Tibial nerve (tissue), 4 donors: ENCODE measurements around the gene ZNF154. TPM values are rescaled to one million over a fixed set of nuclear protein-coding genes. Genes with fewer than 3 reads are reported as not detected.
A peak's percentile ranks its signal among the peaks of the same experiment; 100 is the strongest.

Experiments
- DNase-seq, 2 donors: peaks; one replicate each; pipeline ENCODE4 v3.0.0-alpha.2; 2019; ENCODE audit warnings: low spot score in 2 of 2
- H3K27ac ChIP-seq, 4 donors: fragments of 200-600 bp; sonication (generic) in 3 of 4; one replicate each; pipeline ENCODE4 v1.5.1; 2017 to 2019; ENCODE audit warnings: mild to moderate bottlenecking in 1 of 4
- H3K27me3 ChIP-seq, 2 donors: fragments of 200-600 bp; sonication (generic) in 1 of 2; one replicate each; pipeline versions ENCODE4 v1.5.1 to v1.6.0; 2017 to 2019
- H3K36me3 ChIP-seq, 3 donors: fragments of 200-600 bp; sonication (generic); one replicate each; pipeline ENCODE4 v1.5.1; 2018 to 2019
- H3K4me1 ChIP-seq, 4 donors: fragments of 200-600 bp; sonication (generic) in 3 of 4; one replicate each; pipeline ENCODE4 v1.5.1; 2017 to 2019
- H3K4me3 ChIP-seq, 4 donors: fragments of 200-600 bp; sonication (generic) in 3 of 4; one replicate each; pipeline ENCODE4 v1.5.1; 2017 to 2019; ENCODE audit warnings: mild to moderate bottlenecking in 1 of 4, moderate library complexity in 1 of 4
- H3K9me3 ChIP-seq, 4 donors: fragments of 200-600 bp; sonication (generic) in 3 of 4; one replicate each; pipeline ENCODE4 v1.5.1; 2017 to 2019
- CTCF ChIP-seq, 5 experiments: fragments of 200-600 bp in 3 of 5; fragments of 450-650 bp in 2 of 5; sonication (generic) in 3 of 5; IDR thresholded peaks; one replicate each; pipeline ENCODE4 v1.5.1; 2016 to 2019; ENCODE audit warnings: antibody characterized with exemption in 5 of 5, mild to moderate bottlenecking in 3 of 5, moderate library complexity in 2 of 5
- EP300 ChIP-seq, 2 donors: sonication (generic); formaldehyde crosslinking; IDR thresholded peaks; one replicate each; pipeline ENCODE4 v1.6.1; 2017; ENCODE audit warnings: antibody characterized with exemption in 2 of 2, mild to moderate bottlenecking in 1 of 2
- POLR2A ChIP-seq, 2 donors: fragments of 450-650 bp; IDR thresholded peaks; one replicate each; pipeline ENCODE4 v1.6.1; 2017; ENCODE audit warnings: antibody characterized with exemption in 2 of 2, mild to moderate bottlenecking in 2 of 2, moderate library complexity in 2 of 2
- WGBS, 2 donors: methylation state at CpG; one replicate each; pipeline ENCODE4 v1.1.5; 2018; 5-methylcytosine and 5-hydroxymethylcytosine counted together
- total RNA-seq, 4 donors: library from RNA; depleted of rRNA; stranded (reverse); fragments of >200 nt; gene quantifications; one replicate each; pipeline ENCODE4 v1.1.0, GENCODE V29; 2016

ZNF154 gene
- total RNA-seq, 4 donors from 2014 or later = 0.21 to 2.0 (median 0.71) TPM

GRCh38 chr19:57719901-57720519, 11.0 kb upstream of the ZNF154 start:
- no peak overlapping the region for H3K4me3 ChIP-seq
- peaks cover 0 to 100% (median 46%) of the 10 kb centered on the region in 4 donors for H3K9me3 ChIP-seq
- no peak overlapping the region for H3K27ac ChIP-seq
- WGBS, 2 donors = 79 to 85% methylated on average over 4 of the region's 4 CpGs
- peaks cover 2 to 86% (median 28%) of the 10 kb centered on the region in 3 donors for H3K36me3 ChIP-seq
- no peak for DNase-seq
- no peaks in the 10 kb centered on the region for H3K4me1 ChIP-seq
- no peak for TF ChIP-seq EP300 (IDR thresholded peaks at IDR 0.05)
- no peak for TF ChIP-seq CTCF (IDR thresholded peaks at IDR 0.05)
- TF ChIP-seq POLR2A (IDR thresholded peaks at IDR 0.05) = no peak
- no peaks in the 10 kb centered on the region for H3K27me3 ChIP-seq

- TF ChIP-seq EP300 (IDR thresholded peaks at IDR 0.05) = no peak
- no peaks in the 10 kb centered on the region for H3K4me1 ChIP-seq
- DNase-seq = no peak
- H3K4me3 ChIP-seq = no peak overlapping the region
- peaks cover 0 to 100% (median 46%) of the 10 kb centered on the region in 4 donors for H3K9me3 ChIP-seq
- H3K27ac ChIP-seq = no peak overlapping the region
- peaks cover 2 to 92% (median 28%) of the 10 kb centered on the region in 3 donors for H3K36me3 ChIP-seq
- H3K27me3 ChIP-seq = no peaks in the 10 kb centered on the region
These were observed 10.4 kb upstream of the ZNF154 start for GRCh38 chr19:57719424-57719823.

- peaks cover 0 to 100% (median 44%) of the 10 kb centered on the region in 4 donors for H3K9me3 ChIP-seq
These were observed 3.2 kb upstream of the ZNF154 start for GRCh38 chr19:57712222-57712621.

GRCh38 chr19:57709616-57710015, 612 bp upstream of the ZNF154 start:
- Histone ChIP-seq H3K9me3 (peaks cover 0 to 100% (median 45%) of the 10 kb centered on the region in 4 donors), H3K4me1 (no peaks in the 10 kb centered on the region), H3K4me3 (peak overlapping the region in 1 of 4 donors; percentile 45), H3K36me3 (peaks cover 0 to 87% (median 0%) of the 10 kb centered on the region in 3 donors), H3K27ac (no peak overlapping the region), H3K27me3 (no peaks in the 10 kb centered on the region)
- no peak for DNase-seq
- WGBS, 2 donors = 58 to 71% methylated on average over 15 of the region's 15 CpGs
- TF ChIP-seq EP300 (IDR thresholded peaks at IDR 0.05) (no peak), CTCF (IDR thresholded peaks at IDR 0.05) (no peak), POLR2A (IDR thresholded peaks at IDR 0.05) (no peak)

More at GRCh38 chr19:57712222-57712621, 3.2 kb upstream of the ZNF154 start:
- H3K36me3 ChIP-seq = peaks cover 0 to 92% (median 0%) of the 10 kb centered on the region in 3 donors
- WGBS, 2 donors = 64 to 69% methylated on average over 1 of the region's 1 CpG
- H3K4me3 ChIP-seq = no peak overlapping the region
- no peaks in the 10 kb centered on the region for H3K4me1 ChIP-seq
- no peak for DNase-seq
- H3K27me3 ChIP-seq = no peaks in the 10 kb centered on the region
- TF ChIP-seq CTCF (IDR thresholded peaks at IDR 0.05) = no peak
- no peak for TF ChIP-seq EP300 (IDR thresholded peaks at IDR 0.05)
- TF ChIP-seq POLR2A (IDR thresholded peaks at IDR 0.05) = no peak
- H3K27ac ChIP-seq = no peak overlapping the region

GRCh38 chr19:57706346-57706745, 2.7 kb downstream of the ZNF154 start:
- no peak overlapping the region for H3K27ac ChIP-seq
- no peaks in the 10 kb centered on the region for H3K27me3 ChIP-seq
- H3K36me3 ChIP-seq = peaks cover 0 to 87% (median 6%) of the 10 kb centered on the region in 3 donors
- peaks cover 0 to 100% (median 43%) of the 10 kb centered on the region in 4 donors for H3K9me3 ChIP-seq
- no peaks in the 10 kb centered on the region for H3K4me1 ChIP-seq
- H3K4me3 ChIP-seq = no peak overlapping the region
- WGBS, 2 donors = 89 to 100% methylated on average over 1 of the region's 1 CpG
- TF ChIP-seq CTCF (IDR thresholded peaks at IDR 0.05) = no peak
- no peak for TF ChIP-seq EP300 (IDR thresholded peaks at IDR 0.05)
- TF ChIP-seq POLR2A (IDR thresholded peaks at IDR 0.05) = no peak
- DNase-seq = no peak
